NCI-H1930 (cell line): ENCODE measurements around the gene TPSG1.
"Not testable (repeated sequence)": the region's sequence is repeated elsewhere in the genome, so short reads cannot be mapped to it uniquely, and the experiment has no call there.

Source experiments
- DNase-seq, 2 experiments: peaks; one replicate each; lab custom pipeline; 2025; lab: John Stamatoyannopoulos, UW

The TPSG1 gene

DNA sequence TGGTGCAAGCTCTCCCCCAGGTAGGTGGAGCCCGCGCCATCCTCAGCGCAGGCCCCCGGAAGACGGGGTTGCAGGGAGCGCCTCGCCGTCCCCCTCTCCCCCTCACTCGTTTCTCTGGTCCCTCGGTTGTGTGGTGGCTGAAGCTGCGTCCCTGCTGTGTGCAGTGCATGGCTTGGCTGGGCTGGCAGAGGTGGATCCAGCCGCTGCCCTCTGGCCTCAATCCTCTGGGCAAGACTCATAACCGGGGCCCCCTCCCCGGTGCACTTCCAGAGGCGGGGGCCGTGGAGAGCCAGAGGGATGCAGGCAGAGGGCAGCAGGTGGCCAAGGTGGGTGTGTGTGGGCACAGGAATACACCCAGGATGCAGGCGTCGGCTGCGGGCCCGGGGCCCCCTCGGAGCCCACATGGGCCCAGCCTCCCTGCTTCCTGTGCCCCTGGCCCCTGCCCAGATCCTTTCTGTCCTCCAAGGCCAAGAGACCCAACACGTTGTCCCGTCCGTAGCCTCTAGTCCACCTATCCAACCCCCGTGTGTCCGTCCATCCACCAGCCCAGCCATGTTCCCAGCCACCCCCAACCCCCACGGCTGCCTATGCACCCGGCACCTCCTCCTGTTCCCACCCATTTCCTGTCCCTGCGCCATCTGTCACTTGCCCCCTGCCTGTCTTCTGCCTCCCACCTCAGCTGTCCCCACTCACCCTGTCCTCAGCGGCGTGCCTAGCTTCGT, 9.3 kb downstream of the TPSG1 start:
- no peak for DNase-seq

- no peak for DNase-seq
These were observed 10.3 kb downstream of the TPSG1 start for GRCh38 chr16:1214719-1215118.

DNA sequence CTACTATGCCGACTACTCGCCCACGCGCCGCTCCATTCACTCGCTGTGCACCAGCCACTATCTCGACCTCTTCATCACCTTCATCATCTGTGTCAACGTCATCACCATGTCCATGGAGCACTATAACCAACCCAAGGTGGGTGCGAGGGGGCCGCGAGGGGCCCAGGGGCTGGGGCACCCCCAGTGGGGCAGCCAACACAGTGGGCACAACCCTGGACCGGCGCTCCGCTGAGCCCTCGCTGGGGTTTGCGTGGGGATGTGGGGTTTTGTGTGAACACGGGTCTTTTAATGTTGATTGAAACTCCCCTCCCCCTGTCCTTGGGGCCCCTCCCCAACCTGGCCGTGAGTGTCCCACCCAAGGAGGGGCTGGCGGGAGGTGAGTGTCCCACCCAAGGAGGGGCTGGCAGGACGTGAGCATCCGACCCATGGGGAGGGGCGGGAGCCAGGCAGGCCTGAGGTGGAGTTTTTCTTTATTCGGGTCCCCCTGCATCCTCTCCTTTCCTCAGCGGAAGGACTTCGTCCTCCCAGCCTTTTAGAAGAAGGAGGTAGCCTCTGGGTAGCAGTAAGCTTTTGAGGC, 11.2 kb downstream of the TPSG1 start:
- no peak for DNase-seq

DNA sequence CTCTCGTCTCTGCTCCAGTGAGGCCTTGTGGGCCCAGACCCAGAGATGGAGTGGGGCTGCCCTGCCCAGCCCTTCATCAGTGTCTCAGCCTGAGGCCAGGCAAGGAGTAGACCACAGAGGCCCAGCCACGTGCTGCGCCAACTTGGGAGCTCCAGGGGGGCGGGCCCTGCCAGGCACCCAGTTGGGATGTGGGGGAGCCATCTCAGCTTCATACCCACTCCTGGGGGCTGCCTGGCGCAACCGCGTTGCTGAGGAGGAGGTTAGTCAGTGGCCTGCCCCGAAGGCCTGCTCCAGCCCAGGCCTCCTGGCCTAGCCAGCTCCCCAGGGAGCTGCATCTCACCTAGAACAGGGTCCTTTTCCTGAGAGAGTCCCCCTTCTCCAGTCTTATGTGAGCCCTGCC, 11.8 kb downstream of the TPSG1 start:
- DNase-seq = no peak

- no peak for DNase-seq
These were observed 12.4 kb downstream of the TPSG1 start for GRCh38 chr16:1212616-1213194.

DNA sequence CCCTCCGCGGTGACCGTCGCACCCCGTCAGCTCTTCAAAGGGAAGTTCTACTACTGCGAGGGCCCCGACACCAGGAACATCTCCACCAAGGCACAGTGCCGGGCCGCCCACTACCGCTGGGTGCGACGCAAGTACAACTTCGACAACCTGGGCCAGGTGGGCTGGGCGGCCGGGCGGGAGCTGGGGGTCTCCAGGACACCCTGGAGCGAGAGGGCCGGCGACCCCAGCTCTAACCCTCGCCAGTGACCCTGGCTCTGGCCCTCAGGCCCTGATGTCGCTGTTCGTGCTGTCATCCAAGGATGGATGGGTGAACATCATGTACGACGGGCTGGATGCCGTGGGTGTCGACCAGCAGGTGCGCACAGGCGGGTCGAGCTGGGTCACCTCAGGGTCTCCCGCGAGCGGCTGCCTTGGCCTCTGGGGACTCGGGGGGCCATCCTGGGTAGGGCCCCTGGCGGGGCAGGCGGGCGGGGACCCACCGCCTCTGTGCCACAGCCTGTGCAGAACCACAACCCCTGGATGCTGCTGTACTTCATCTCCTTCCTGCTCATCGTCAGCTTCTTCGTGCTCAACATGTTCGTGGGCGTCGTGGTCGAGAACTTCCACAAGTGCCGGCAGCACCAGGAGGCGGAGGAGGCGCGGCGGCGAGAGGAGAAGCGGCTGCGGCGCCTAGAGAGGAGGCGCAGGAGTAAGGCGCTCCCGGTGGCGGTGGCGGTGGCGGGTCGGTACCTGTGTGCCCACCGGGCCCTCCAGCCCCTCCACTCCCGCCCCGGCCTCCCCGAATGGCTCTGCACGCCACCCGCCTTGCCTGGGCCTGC, 13.4 kb downstream of the TPSG1 start:
- no peak for DNase-seq

GRCh38 chr16:1210461-1210860, 14.6 kb downstream of the TPSG1 start:
- DNase-seq = no peak

DNA sequence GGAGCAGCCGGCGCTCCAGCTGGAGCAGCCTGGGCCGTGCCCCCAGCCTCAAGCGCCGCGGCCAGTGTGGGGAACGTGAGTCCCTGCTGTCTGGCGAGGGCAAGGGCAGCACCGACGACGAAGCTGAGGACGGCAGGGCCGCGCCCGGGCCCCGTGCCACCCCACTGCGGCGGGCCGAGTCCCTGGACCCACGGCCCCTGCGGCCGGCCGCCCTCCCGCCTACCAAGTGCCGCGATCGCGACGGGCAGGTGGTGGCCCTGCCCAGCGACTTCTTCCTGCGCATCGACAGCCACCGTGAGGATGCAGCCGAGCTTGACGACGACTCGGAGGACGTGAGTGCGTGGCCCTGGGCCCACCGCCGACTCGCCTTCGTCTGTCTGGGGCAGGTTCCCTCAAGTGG, 16.0 kb downstream of the TPSG1 start:
- no peak for DNase-seq

DNA sequence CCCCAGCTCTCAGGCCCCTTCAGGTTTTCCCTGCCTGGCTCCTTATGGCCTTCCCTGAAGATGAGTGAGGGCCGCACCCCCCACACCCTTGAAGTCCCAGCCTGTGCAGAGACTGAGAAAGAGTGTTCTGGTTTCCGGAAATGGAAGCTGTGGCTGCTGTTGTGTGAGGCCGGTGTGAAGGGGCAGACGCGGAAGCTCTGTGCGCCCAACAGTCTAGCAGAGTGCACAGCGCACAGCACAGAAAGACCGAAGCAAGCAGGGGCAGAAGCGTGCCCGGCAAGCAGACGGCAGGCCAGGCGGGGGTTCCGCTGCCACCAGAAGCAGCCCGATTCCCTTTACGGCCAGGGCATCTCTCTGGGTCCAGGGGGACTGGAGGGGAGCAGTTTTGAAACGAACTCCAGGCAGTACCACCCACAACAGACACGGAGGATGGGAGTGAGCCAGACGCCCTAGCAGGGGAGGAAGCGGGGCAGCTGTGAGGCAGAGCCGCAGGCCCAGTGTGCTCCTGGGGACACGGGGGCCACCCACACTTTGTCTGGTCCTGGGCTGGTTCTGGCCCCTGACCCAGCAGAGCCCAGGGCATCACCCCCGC, 16.7 kb downstream of the TPSG1 start:
- DNase-seq = no peak

DNA sequence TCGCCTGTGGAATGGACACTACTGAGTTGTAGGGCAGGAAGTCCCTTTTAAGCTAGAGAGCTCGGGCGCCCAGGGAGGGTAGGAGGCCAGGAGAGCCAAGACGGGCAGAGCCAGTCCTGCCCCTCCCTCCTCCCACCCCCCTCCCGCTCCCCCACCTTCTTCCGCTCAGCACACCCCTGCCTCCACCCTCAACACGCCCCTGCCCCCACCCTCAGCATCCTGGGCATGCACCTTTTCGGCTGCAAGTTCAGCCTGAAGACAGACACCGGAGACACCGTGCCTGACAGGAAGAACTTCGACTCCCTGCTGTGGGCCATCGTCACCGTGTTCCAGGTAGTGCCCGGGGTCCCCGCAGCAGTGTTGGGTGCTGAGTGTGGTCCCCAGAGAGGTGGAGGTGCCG, 18.3 kb downstream of the TPSG1 start:
- no peak for DNase-seq

- DNase-seq = no peak
These were observed 18.7 kb downstream of the TPSG1 start for GRCh38 chr16:1206326-1206725.

DNA sequence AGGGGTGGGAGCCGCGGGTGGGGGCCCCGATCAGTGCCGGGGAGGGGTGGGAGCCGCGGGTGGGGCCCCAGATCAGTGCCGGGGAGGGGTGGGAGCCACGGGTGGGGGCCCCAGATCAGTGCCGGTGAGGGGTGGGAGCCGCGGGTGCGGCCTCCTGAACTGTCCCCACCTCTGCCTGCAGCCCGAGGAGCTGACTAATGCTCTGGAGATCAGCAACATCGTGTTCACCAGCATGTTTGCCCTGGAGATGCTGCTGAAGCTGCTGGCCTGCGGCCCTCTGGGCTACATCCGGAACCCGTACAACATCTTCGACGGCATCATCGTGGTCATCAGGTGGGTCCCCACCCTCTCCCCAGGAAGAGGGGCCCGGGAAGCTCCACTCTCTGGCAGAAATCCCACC, 20.1 kb downstream of the TPSG1 start:
- no peak for DNase-seq

GRCh38 chr16:1202274-1202673, 22.8 kb downstream of the TPSG1 start:
- DNase-seq = no peak

- DNase-seq = no peak
These were observed 23.6 kb downstream of the TPSG1 start for GRCh38 chr16:1201444-1201843.

DNA sequence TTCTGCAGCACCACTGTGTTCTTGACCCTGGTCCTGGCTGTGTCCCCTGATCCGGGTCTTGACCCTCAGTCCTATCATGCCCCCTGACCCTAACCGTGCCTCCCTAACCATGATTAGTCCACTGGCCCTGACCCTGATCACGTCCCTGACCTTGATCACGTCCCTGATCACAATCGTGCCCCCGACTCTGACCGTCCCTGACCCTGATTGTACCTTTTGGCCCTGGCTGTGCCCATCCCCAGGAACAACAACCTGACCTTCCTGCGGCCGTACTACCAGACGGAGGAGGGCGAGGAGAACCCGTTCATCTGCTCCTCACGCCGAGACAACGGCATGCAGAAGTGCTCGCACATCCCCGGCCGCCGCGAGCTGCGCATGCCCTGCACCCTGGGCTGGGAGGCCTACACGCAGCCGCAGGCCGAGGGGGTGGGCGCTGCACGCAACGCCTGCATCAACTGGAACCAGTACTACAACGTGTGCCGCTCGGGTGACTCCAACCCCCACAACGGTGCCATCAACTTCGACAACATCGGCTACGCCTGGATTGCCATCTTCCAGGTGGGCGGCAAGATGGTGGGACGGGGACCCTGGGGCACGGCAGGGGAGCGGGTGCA, 24.9 kb downstream of the TPSG1 start:
- no peak for DNase-seq

DNA sequence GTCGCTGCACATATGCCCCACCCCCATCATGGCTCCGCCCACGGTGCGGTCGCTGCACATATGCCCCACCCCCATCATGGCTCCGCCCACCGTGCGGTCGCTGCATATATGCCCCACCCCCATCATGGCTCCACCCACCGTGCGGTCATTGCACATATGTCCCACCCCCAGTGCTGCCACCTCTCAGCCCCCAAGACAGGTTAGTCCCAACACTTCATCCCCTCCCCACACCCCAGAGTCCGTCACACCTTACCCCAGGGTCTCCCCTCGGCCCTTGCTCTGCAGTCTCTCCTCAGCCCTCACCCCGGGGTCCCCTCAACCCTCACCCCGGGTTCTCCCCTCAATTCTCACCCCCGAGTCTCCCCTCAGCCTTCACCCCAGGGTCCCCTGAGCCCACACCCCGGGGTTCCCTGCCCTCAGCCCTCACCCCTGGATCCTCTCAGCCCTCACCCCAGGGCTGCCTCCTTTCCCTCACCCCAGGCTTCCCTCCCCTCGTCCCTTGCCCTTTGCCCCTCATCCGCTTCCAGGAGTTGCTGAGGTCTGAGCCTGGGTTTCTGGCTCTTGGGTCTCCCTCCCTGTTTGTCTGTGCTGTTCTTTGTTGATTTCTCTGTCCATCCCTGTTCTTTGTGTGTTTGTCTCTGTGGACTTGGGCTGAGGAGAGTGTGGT, 25.6 kb downstream of the TPSG1 start:
- DNase-seq = no peak

- not testable (repeated sequence) for DNase-seq
These were observed 26.3 kb downstream of the TPSG1 start for GRCh38 chr16:1198671-1199346.

DNA sequence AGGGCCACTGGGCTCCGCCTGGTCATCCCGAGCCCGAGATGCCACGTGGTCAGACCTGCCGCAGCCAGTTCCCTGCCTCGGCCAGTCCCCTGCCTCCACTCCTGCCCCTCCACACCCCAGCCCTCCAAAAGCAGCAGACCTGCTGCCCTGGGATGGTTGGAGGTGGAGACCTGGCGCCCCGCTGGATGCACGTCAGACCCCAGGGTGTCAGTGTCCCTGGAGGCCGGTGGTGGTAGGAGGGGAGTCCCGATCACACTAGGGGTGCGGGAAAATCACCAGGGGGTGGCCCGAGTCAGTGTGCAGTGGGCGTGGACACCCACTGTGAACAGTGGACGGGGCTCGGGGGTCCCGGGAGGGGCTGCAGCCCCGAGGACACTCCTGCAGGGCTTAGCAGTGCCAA, 26.9 kb downstream of the TPSG1 start:
- DNase-seq = no peak

GRCh38 chr16:1197237-1197866, 27.7 kb downstream of the TPSG1 start:
- no peak for DNase-seq

DNA sequence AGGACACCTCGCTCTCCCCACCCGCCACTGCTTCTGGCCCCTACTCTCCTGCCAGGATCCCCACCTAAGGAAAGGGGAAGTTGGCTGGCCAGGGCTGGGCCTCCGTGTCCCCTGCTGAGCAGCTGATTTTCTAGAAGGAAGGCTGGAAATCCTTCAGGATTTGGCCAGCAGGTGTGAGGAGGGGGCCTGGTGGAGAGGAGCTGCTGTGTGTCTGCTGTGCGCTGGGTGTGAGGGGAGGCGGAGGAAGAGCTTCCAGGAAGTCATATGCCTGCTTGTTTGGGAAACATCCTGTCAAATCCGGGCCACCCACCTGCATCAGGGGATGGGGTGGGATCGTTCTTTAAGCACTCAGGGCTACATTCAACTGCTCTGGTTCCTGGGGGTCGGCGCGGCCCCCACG, 28.6 kb downstream of the TPSG1 start:
- DNase-seq = no peak

GRCh38 chr16:1195393-1195666, 29.7 kb downstream of the TPSG1 start:
- no peak for DNase-seq
